Measurements from ENCODE around the gene ARNT2.

DNA sequence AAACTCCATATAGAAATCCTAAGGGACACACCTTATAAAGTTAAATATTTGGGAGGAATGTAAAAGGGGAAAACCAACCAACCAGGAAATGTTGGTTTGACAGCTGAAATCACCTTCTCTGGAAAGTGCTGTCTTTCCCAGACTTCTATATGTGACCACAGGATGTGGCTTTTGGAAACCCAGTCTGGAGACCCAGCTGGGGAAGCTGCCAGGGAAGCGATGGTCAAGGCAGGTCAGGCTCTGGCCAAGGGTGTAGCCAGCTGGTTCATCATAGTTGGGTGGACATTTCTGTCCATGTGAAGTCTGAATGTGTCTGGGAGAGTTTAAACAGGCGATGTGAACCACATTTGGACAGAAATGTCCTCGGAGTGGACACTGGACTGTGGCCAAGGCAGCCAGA lies 73.9 kb downstream of the ARNT2 start:
- no peak for TF ChIP-seq CTCF (IDR thresholded peaks at IDR 0.05)
- no peak for TF ChIP-seq POLR2A (IDR thresholded peaks at IDR 0.05)
- no peak for TF ChIP-seq EP300 (IDR thresholded peaks at IDR 0.05)
